ENCODE data around the gene SMIM41. TPM values are rescaled to one million over a fixed set of nuclear protein-coding genes. Genes with fewer than 3 reads are reported as not detected.
A peak's percentile ranks its signal among the peaks of the same experiment; 100 is the strongest.

Gene SMIM41
- total RNA-seq, result under 1 TPM in 3 of 4 donors, not detected in 1; 0.31 to 0.95 (median 0.44) TPM
- 0.61 TPM for polyA plus RNA-seq
- long read RNA-seq, donor 1, result 0 reads
- long read RNA-seq, donor 2, result 0 reads
- long read RNA-seq, donor 3, partial matches to known transcripts, result 0 of 3 reads
- long read RNA-seq, donor 3, other reads (novel, unspliced or antisense), result 0 of 3 reads
- long read RNA-seq, donor 4, result 0 reads

GRCh38 chr12:52079576-52080402, at the start of gene SMIM41:
SMIM41 (plus strand) TSS chr12:52079704; CDS start chr12:52079780, 76 bp downstream.
- H3K9me3 ChIP-seq (ENCODE audit: control insufficient read depth, low read length), result no peaks in the 10 kb centered on the region
- H3K27ac ChIP-seq (ENCODE audit: low read length), result no peak within 1 kb of the TSS
- intact Hi-C loops (cut with DNase I), result loop anchor here in 3 of 4 donors (5.0 to 10.0 kb wide), 3 partner anchors 52 to 175 kb away; partner anchors contain the start of gene ACVRL1 (in 1 of the 3)
- H3K27me3 ChIP-seq (ENCODE audit: control insufficient read depth, insufficient read depth), result no peaks in the 10 kb centered on the region
- no peak within 1 kb of the TSS for H3K4me3 ChIP-seq (ENCODE audit: low read length)
- DNase-seq, result peak; percentile 45 to 84 (median 80)
- 64% methylated on average over 87 of the region's 87 CpGs for WGBS
- peaks cover 8% of the 10 kb centered on the region for H3K4me1 ChIP-seq (ENCODE audit: control insufficient read depth, insufficient read depth, low read length)
- no peak for ATAC-seq

GRCh38 chr12:52032446-52032803, 47.1 kb upstream of the SMIM41 start:
- H3K4me1 ChIP-seq (ENCODE audit: control insufficient read depth, insufficient read depth, low read length), result peaks cover 4% of the 10 kb centered on the region
- DNase-seq (peak; percentile 72 to 86 (median 78)), ATAC-seq (peak; percentile 48 to 52)
- intact Hi-C loops (cut with DNase I), result no loop called here
- peak overlapping the region; percentile 98 for H3K27ac ChIP-seq (ENCODE audit: low read length)
- H3K4me3 ChIP-seq (ENCODE audit: low read length), result peak overlapping the region; percentile 11
- no peaks in the 10 kb centered on the region for H3K9me3 ChIP-seq (ENCODE audit: control insufficient read depth, low read length)
- H3K27me3 ChIP-seq (ENCODE audit: control insufficient read depth, insufficient read depth), result no peaks in the 10 kb centered on the region
- WGBS, result 7% methylated on average over 5 of the region's 5 CpGs

GRCh38 chr12:52032804-52033445, 46.6 kb upstream of the SMIM41 start:
- Histone ChIP-seq H3K27me3 (ENCODE audit: control insufficient read depth, insufficient read depth) (no peaks in the 10 kb centered on the region), H3K4me1 (ENCODE audit: control insufficient read depth, insufficient read depth, low read length) (peaks cover 4% of the 10 kb centered on the region), H3K4me3 (ENCODE audit: low read length) (peak overlapping the region; percentile 24), H3K27ac (ENCODE audit: low read length) (peak overlapping the region; percentile 98), H3K9me3 (ENCODE audit: control insufficient read depth, low read length) (no peaks in the 10 kb centered on the region)
- ATAC-seq (peak; percentile 93 to 96), DNase-seq (peak; percentile 99)
- intact Hi-C loops (cut with DNase I), result no loop called here
- under 1% methylated on average over 48 of the region's 48 CpGs for WGBS

GRCh38 chr12:52033446-52034140, 45.9 kb upstream of the SMIM41 start:
- Histone ChIP-seq H3K4me1 (ENCODE audit: control insufficient read depth, insufficient read depth, low read length) (peaks cover 7% of the 10 kb centered on the region), H3K4me3 (ENCODE audit: low read length) (peak overlapping the region; percentile 24), H3K9me3 (ENCODE audit: control insufficient read depth, low read length) (no peaks in the 10 kb centered on the region), H3K27me3 (ENCODE audit: control insufficient read depth, insufficient read depth) (no peaks in the 10 kb centered on the region), H3K27ac (ENCODE audit: low read length) (peak overlapping the region; percentile 94)
- 58% methylated on average over 13 of the region's 13 CpGs for WGBS
- intact Hi-C loops (cut with DNase I), result no loop called here
- DNase-seq, result peak; percentile 21 to 65 (median 62)
- ATAC-seq, result peak in 1 of 2 donors; percentile 2

GRCh38 chr12:52035190-52035589, 44.3 kb upstream of the SMIM41 start:
- intact Hi-C loops (cut with DNase I), result no loop called here
- 93% methylated on average over 4 of the region's 4 CpGs for WGBS
- no peak for DNase-seq
- ATAC-seq, result no peak
- Histone ChIP-seq H3K27ac (ENCODE audit: low read length) (no peak overlapping the region), H3K4me1 (ENCODE audit: control insufficient read depth, insufficient read depth, low read length) (peaks cover 17% of the 10 kb centered on the region), H3K27me3 (ENCODE audit: control insufficient read depth, insufficient read depth) (no peaks in the 10 kb centered on the region), H3K4me3 (ENCODE audit: low read length) (no peak overlapping the region), H3K9me3 (ENCODE audit: control insufficient read depth, low read length) (no peaks in the 10 kb centered on the region)

GRCh38 chr12:52035926-52036325, 43.6 kb upstream of the SMIM41 start:
- Histone ChIP-seq H3K27me3 (ENCODE audit: control insufficient read depth, insufficient read depth) (no peaks in the 10 kb centered on the region), H3K4me1 (ENCODE audit: control insufficient read depth, insufficient read depth, low read length) (peaks cover 21% of the 10 kb centered on the region), H3K4me3 (ENCODE audit: low read length) (no peak overlapping the region), H3K27ac (ENCODE audit: low read length) (no peak overlapping the region), H3K9me3 (ENCODE audit: control insufficient read depth, low read length) (no peaks in the 10 kb centered on the region)
- ATAC-seq (no peak), DNase-seq (peak; percentile 8 to 42 (median 28))
- 70% methylated on average over 2 of the region's 2 CpGs for WGBS
- intact Hi-C loops (cut with DNase I), result no loop called here

- peak overlapping the region; percentile 67 for H3K27ac ChIP-seq (ENCODE audit: low read length)
- ATAC-seq, result peak; percentile 56 to 60
- peak overlapping the region; percentile 77 for H3K4me3 ChIP-seq (ENCODE audit: low read length)
- DNase-seq, result peak; percentile 93 to 96 (median 96)
- H3K9me3 ChIP-seq (ENCODE audit: control insufficient read depth, low read length), result no peaks in the 10 kb centered on the region
- intact Hi-C loops (cut with DNase I), result no loop called here
- WGBS, result 8% methylated on average over 53 of the region's 53 CpGs
- H3K4me1 ChIP-seq (ENCODE audit: control insufficient read depth, insufficient read depth, low read length), result peaks cover 21% of the 10 kb centered on the region
- H3K27me3 ChIP-seq (ENCODE audit: control insufficient read depth, insufficient read depth), result no peaks in the 10 kb centered on the region
Measured at GRCh38 chr12:52036587-52037171, 42.8 kb upstream of the SMIM41 start.

GRCh38 chr12:52037248-52037861, 42.1 kb upstream of the SMIM41 start:
- DNase-seq, result peak; percentile 86 to 91 (median 90)
- peak overlapping the region; percentile 48 for H3K27ac ChIP-seq (ENCODE audit: low read length)
- H3K9me3 ChIP-seq (ENCODE audit: control insufficient read depth, low read length), result no peaks in the 10 kb centered on the region
- WGBS, result 1% methylated on average over 59 of the region's 59 CpGs
- H3K27me3 ChIP-seq (ENCODE audit: control insufficient read depth, insufficient read depth), result no peaks in the 10 kb centered on the region
- intact Hi-C loops (cut with DNase I), result no loop called here
- peak in 1 of 2 donors; percentile 4 for ATAC-seq
- peak overlapping the region; percentile 77 for H3K4me3 ChIP-seq (ENCODE audit: low read length)
- H3K4me1 ChIP-seq (ENCODE audit: control insufficient read depth, insufficient read depth, low read length), result peaks cover 21% of the 10 kb centered on the region

GRCh38 chr12:52038447-52038846, 41.1 kb upstream of the SMIM41 start:
- Histone ChIP-seq H3K27ac (ENCODE audit: low read length) (peak overlapping the region; percentile 45), H3K27me3 (ENCODE audit: control insufficient read depth, insufficient read depth) (no peaks in the 10 kb centered on the region), H3K4me3 (ENCODE audit: low read length) (peak overlapping the region; percentile 12), H3K9me3 (ENCODE audit: control insufficient read depth, low read length) (no peaks in the 10 kb centered on the region), H3K4me1 (ENCODE audit: control insufficient read depth, insufficient read depth, low read length) (peaks cover 29% of the 10 kb centered on the region)
- WGBS, result 44% methylated on average over 6 of the region's 6 CpGs
- DNase-seq, result peak in 1 of 3 donors; percentile 25
- ATAC-seq, result peak in 1 of 2 donors; percentile 10
- intact Hi-C loops (cut with DNase I), result no loop called here

- ATAC-seq, result no peak
- Histone ChIP-seq H3K27me3 (ENCODE audit: control insufficient read depth, insufficient read depth) (no peaks in the 10 kb centered on the region), H3K9me3 (ENCODE audit: control insufficient read depth, low read length) (no peaks in the 10 kb centered on the region), H3K4me3 (ENCODE audit: low read length) (no peak overlapping the region), H3K4me1 (ENCODE audit: control insufficient read depth, insufficient read depth, low read length) (peaks cover 41% of the 10 kb centered on the region), H3K27ac (ENCODE audit: low read length) (peak overlapping the region; percentile 19)
- intact Hi-C loops (cut with DNase I), result no loop called here
- 83% methylated on average over 3 of the region's 3 CpGs for WGBS
- no peak for DNase-seq
Measured at GRCh38 chr12:52041035-52041434, 38.5 kb upstream of the SMIM41 start.

Measured in right cardiac atrium (tissue), 5 donors.